MM.1S (cell line): ENCODE measurements around the gene ADAMTS2.

Source experiments
- DNase-seq: peaks from one replicate; pipeline ENCODE4 v3.0.0-alpha.2; 2015
- H2AFZ ChIP-seq: fragments of 300-600 bp; sonication (generic); 2 replicates; pipeline ENCODE4 v1.6.0; 2016; ENCODE audit warnings: antibody characterized with exemption, low read length
- H3F3A ChIP-seq: fragments of 300-600 bp; sonication (generic); 2 replicates; pipeline ENCODE4 v1.6.1; 2016; ENCODE audit warnings: mild to moderate bottlenecking, antibody characterized with exemption, low read length, moderate library complexity, mixed read lengths; ENCODE audit not compliant: insufficient read depth
- H3K27ac ChIP-seq: fragments of 300-600 bp; sonication (generic); 2 replicates; pipeline ENCODE4 v1.5.1; 2016; ENCODE audit warnings: mild to moderate bottlenecking, low read length
- H3K27me3 ChIP-seq: fragments of 300-600 bp; sonication (generic); replicated peaks from 2 replicates; pipeline ENCODE4 v1.6.0; 2016; ENCODE audit warnings: low read length; ENCODE audit not compliant: insufficient read depth
- H3K36me3 ChIP-seq: fragments of 300-600 bp; sonication (generic); replicated peaks from 2 replicates; pipeline ENCODE4 v1.6.1; 2016; ENCODE audit warnings: mild to moderate bottlenecking, low read length, mixed read lengths; ENCODE audit not compliant: insufficient read depth
- H3K4me1 ChIP-seq: fragments of 300-600 bp; sonication (generic); 2 replicates; pipeline ENCODE4 v1.6.1; 2016; ENCODE audit warnings: low read length, mixed read lengths
- H3K4me2 ChIP-seq: fragments of 300-600 bp; sonication (generic); 2 replicates; pipeline ENCODE4 v1.6.0; 2016; ENCODE audit warnings: low read depth, low read length
- H3K4me3 ChIP-seq: fragments of 300-600 bp; sonication (generic); 2 replicates; pipeline ENCODE4 v1.5.1; 2016; ENCODE audit warnings: low read length, mixed read lengths
- H3K79me2 ChIP-seq: fragments of 300-600 bp; sonication (generic); 2 replicates; pipeline ENCODE4 v1.6.1; 2016; ENCODE audit warnings: mixed run types, low read length, mixed read lengths
- H3K9ac ChIP-seq: fragments of 300-600 bp; sonication (generic); 2 replicates; pipeline ENCODE4 v1.6.1; 2016; ENCODE audit warnings: low read length, mixed read lengths
- H3K9me2 ChIP-seq: fragments of 300-600 bp; sonication (generic); replicated peaks from 2 replicates; pipeline ENCODE4 v1.6.1; 2016; ENCODE audit warnings: mild to moderate bottlenecking, low read length, mixed read lengths; ENCODE audit not compliant: insufficient read depth
- H3K9me3 ChIP-seq: fragments of 300-600 bp; sonication (generic); replicated peaks from 2 replicates; pipeline ENCODE4 v1.6.1; 2016; ENCODE audit warnings: mild to moderate bottlenecking, low read length, mixed read lengths; ENCODE audit not compliant: insufficient read depth
- H4K20me1 ChIP-seq: fragments of 300-600 bp; sonication (generic); 2 replicates; pipeline ENCODE4 v1.6.1; 2016; ENCODE audit warnings: mild to moderate bottlenecking, low read length, moderate library complexity, mixed read lengths; ENCODE audit not compliant: insufficient read depth
- CTCF ChIP-seq: fragments of 300-600 bp; sonication (generic); IDR thresholded peaks from 2 replicates; pipeline ENCODE4 v1.5.1; 2016; ENCODE audit warnings: antibody characterized with exemption, low read length, mixed read lengths
- EZH2 ChIP-seq: fragments of 300-600 bp; sonication (generic); optimal IDR thresholded peaks from 2 replicates; pipeline ENCODE3; 2017; ENCODE audit warnings: low read depth, mild to moderate bottlenecking, antibody characterized with exemption, low read length, mixed read lengths
- EZH2phosphoT487 ChIP-seq: fragments of 300-600 bp; sonication (generic); IDR thresholded peaks from 2 replicates; pipeline ENCODE4 v1.6.1; 2018; ENCODE audit warnings: antibody characterized with exemption, low read length

ADAMTS2 gene

GRCh38 chr5:179255527-179256327 is 89.5 kb downstream of the ADAMTS2 start:
- Histone ChIP-seq H3K9me2 (no peaks in the 10 kb centered on the region), H3K4me2 (no peak overlapping the region), H2AFZ (no peak overlapping the region), H3K4me1 (no peaks in the 10 kb centered on the region), H3K4me3 (no peak overlapping the region), H3K79me2 (no peaks in the 10 kb centered on the region), H3K36me3 (no peaks in the 10 kb centered on the region), H3K27me3 (peaks cover 11% of the 10 kb centered on the region), H3K9me3 (no peaks in the 10 kb centered on the region), H3K27ac (no peak overlapping the region), H3F3A (no peaks in the 10 kb centered on the region), H3K9ac (no peak overlapping the region), H4K20me1 (no peaks in the 10 kb centered on the region)
- TF ChIP-seq CTCF (no peak), EZH2 (no peak), EZH2phosphoT487 (no peak)
- DNase-seq: no peak

- no peaks in the 10 kb centered on the region for H3K4me1 ChIP-seq
- no peak overlapping the region for H2AFZ ChIP-seq
- no peak for TF ChIP-seq CTCF
- TF ChIP-seq EZH2phosphoT487: no peak
- TF ChIP-seq EZH2: no peak
- H3F3A ChIP-seq: no peaks in the 10 kb centered on the region
- no peaks in the 10 kb centered on the region for H3K79me2 ChIP-seq
- no peaks in the 10 kb centered on the region for H3K36me3 ChIP-seq
- no peak overlapping the region for H3K4me2 ChIP-seq
- DNase-seq: no peak
- no peak overlapping the region for H3K4me3 ChIP-seq
- H3K27me3 ChIP-seq: peaks cover 20% of the 10 kb centered on the region
- H3K9me3 ChIP-seq: no peaks in the 10 kb centered on the region
- no peaks in the 10 kb centered on the region for H3K9me2 ChIP-seq
- no peaks in the 10 kb centered on the region for H4K20me1 ChIP-seq
- no peak overlapping the region for H3K9ac ChIP-seq
- H3K27ac ChIP-seq: no peak overlapping the region
Observed at GRCh38 chr5:179254638-179255271, 90.5 kb downstream of the ADAMTS2 start.

- Histone ChIP-seq H3K27ac (no peak overlapping the region), H3K9ac (no peak overlapping the region), H3K4me2 (no peak overlapping the region), H3K9me2 (no peaks in the 10 kb centered on the region), H2AFZ (no peak overlapping the region), H3K36me3 (no peaks in the 10 kb centered on the region), H3K4me3 (no peak overlapping the region), H3K79me2 (no peaks in the 10 kb centered on the region), H3K9me3 (no peaks in the 10 kb centered on the region), H3F3A (no peaks in the 10 kb centered on the region), H4K20me1 (no peaks in the 10 kb centered on the region), H3K27me3 (peaks cover 21% of the 10 kb centered on the region), H3K4me1 (no peaks in the 10 kb centered on the region)
- no peak for TF ChIP-seq EZH2
- no peak for TF ChIP-seq CTCF
- TF ChIP-seq EZH2phosphoT487: no peak
- no peak for DNase-seq
Observed at GRCh38 chr5:179253730-179254129, 91.5 kb downstream of the ADAMTS2 start.
